Fibroblast of pulmonary artery (primary cell): Measurements from ENCODE around the gene CRYBG3.

Experiments used
- DNase-seq: peaks from one replicate; pipeline ENCODE4 v3.0.0-alpha.2; 2010; ENCODE audit warnings: low read depth
- H3K4me3 ChIP-seq: replicated peaks from 2 replicates; pipeline ENCODE4 v1.5.1; 2011; ENCODE audit warnings: low read depth, mild to moderate bottlenecking, control low read depth, low read length, moderate library complexity
- CTCF ChIP-seq: IDR thresholded peaks from 2 replicates; pipeline ENCODE4 v1.5.1; 2011; ENCODE audit warnings: mild to moderate bottlenecking, control low read depth, low read length, inconsistent platforms; ENCODE audit errors: missing control alignments

The CRYBG3 gene

GRCh38 chr3:97821774-97822358 is at the start of gene CRYBG3:
TSS of gene CRYBG3 (plus strand) at chr3:97822011. CDS start at chr3:97822207, 196 bp downstream.
- H3K4me3 ChIP-seq, result peak within 1 kb of the TSS; percentile 81
- peak; percentile 35 for TF ChIP-seq CTCF
- DNase-seq, result peak; percentile 81

- H3K4me3 ChIP-seq, result no peak overlapping the region
- no peak for TF ChIP-seq CTCF
- peak; percentile 5 for DNase-seq
These were observed 48.9 kb upstream of the CRYBG3 start for GRCh38 chr3:97772926-97773325.

GRCh38 chr3:97778152-97778551 is 43.7 kb upstream of the CRYBG3 start:
- DNase-seq, result no peak
- no peak for TF ChIP-seq CTCF

GRCh38 chr3:97793420-97794019 is 28.3 kb upstream of the CRYBG3 start:
- no peak overlapping the region for H3K4me3 ChIP-seq
- peak; percentile 82 for TF ChIP-seq CTCF
- peak; percentile 79 for DNase-seq

More at GRCh38 chr3:97778152-97778551, 43.7 kb upstream of the CRYBG3 start:
- H3K4me3 ChIP-seq, result no peak overlapping the region

- no peak for TF ChIP-seq CTCF
- no peak for DNase-seq
- H3K4me3 ChIP-seq, result no peak overlapping the region
These were observed 25.9 kb upstream of the CRYBG3 start for GRCh38 chr3:97795951-97796350.

- DNase-seq, result no peak
- no peak overlapping the region for H3K4me3 ChIP-seq
- no peak for TF ChIP-seq CTCF
These were observed 17.3 kb upstream of the CRYBG3 start for GRCh38 chr3:97804471-97804870.
